GM19468 (cell line): ENCODE measurements around the gene BTG4.
A peak's percentile ranks its signal among the peaks of the same experiment; 100 is the strongest.

Source experiments
- ATAC-seq: cut with Tn5 transposase; IDR thresholded peaks from one replicate; pipeline ENCODE4 v1.9.1; 2021; ENCODE audit warnings: mild to moderate bottlenecking, moderate library complexity, moderate number of reproducible peaks; ENCODE audit not compliant: unreplicated experiment; ENCODE audit errors: extremely low read depth

BTG4 gene

DNA sequence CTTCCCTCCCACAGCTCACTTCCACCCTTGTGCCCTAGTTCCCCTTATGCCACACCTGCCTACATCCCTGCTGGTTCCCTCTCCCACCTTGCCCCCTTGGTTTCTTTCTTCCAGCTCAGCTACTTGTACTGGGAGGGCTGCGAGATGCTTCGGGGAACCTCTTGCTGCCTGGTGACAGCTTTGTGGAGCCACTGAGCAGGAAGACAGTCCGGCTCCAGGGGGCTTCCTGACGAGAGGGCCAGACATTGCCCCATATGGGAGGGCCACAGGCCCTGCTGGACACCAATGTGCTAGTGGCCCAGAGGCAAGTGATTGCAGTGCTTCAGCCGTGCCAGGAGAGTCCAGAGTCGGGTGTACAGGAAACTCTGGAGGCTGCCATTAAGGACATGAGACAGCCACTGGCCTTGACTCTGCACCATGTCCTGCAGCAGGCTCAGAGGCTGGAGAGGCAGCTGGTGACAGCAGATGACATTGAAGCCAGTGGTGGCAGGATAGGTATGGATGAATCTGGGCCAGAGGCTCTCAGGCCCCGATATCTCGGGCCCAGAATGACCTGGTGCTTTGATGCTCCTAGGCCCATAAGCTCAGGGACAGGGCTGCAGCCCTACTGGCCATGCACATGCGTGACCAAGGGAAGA lies 54.3 kb downstream of the BTG4 start:
- no peak for ATAC-seq

DNA sequence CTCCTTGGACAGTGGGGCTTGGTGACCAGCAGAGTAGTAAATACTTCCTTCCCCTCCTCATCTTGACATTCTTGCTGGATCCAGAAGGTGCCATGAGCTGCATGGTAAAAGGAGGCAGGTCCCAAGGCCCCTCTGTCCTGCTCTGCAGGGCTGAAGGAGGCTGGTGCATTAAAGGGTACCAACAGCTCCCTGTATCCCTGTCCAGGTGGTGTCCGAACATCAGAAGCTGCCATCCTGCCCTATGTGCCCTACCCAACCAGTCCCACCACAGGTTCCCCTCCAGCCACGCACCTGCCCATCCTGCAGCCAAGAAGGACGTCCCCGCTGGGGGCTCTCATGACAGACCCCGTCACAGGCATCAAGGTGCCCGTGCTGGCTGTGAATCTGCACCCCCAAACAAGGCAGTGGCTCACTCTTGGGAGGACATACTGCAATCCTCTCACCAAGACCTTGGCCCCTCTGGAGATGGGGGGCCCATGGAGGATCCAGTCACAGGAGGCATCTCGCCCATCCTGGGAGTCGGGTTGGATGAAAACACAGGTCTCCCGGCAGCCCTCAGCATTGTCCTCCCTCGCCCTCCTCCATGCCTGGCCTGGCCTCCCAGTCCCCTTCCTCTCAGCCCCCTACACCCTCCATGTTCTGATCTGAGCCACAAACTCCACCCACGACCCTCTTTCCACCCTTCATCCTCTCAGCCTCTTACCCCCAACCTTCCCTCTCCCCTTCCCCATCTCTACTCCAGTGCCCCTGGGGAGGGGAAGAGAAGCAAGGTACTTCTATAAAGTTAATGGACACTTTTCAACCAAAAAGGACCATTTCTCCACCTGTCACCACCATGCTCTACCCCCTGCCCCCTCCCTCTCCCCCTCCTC lies 55.1 kb downstream of the BTG4 start:
- no peak for ATAC-seq

DNA sequence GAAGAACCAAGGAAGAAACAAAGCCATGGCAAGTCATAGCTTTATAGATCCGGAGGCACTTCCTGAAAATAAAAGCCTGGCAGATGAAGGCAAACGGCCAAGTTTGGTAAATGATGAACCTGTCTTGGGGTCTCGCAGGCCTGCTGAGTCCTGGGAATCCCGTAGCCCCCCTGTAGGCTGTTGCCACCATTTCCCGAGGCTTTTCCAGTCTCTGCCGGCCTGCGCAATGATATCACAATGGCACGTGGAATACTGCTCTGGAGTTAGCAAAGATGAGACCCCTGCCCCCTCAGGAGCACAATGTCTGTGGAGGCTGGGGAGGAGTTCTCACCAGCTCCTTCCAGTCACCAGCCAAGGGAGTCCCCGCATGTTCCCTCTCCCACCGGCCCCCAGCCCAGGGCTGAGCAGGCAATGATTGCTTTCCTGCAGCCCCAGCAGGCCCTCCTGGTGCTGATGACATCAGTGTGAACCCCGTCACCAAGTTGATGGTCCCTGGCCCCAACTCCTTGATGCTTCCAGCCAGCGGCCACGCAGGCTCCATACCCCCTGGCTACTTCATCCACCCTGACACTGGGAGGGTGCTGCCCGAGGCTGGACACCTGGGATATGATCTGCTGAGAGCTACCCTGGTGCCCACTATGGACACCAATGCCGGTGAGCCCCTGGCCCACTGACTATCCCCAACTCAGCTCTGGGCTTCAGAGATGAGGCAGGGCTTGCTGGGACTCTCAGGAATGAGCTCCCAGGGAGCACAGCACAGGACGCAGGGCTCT lies 55.9 kb downstream of the BTG4 start:
- no peak for ATAC-seq

DNA sequence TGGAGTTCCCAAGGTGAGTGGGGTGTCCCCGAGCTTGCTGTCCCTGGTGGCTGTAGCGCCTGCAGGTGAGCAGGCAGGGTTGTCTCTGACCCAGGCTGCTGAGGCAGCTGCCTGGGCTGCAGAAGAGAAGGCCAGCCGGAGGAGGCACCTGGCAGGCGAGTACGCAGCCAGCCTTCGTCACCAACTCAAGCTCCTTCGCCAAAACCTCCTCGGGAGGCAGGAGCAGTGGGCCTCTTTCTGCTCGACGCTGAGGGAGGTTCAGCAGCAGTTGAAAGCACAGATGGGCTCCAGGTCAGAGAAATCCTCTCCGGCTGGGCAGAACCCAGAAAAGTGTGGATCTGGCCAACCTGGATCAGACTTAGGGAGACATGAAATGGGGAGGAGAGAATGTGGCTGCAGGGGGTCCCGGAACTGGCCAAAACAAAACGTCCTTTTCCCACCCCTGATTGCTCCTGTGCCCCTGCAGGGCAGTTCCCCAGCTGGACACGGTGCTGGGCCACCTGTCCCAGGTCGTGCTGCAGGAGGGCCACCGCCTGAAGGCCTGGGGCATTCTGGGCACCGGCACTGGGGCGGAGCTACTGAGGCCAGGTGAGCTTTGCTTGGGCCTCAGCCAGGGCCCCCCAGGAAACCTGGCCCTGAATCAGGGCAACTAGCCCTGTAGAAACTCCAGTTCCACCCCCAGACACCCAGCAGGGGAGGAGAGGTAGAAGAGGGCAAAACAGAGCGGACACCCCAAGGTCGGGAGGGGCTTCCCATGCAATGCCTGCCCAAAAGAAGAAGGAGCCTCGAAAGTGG lies 56.7 kb downstream of the BTG4 start:
- ATAC-seq = no peak

DNA sequence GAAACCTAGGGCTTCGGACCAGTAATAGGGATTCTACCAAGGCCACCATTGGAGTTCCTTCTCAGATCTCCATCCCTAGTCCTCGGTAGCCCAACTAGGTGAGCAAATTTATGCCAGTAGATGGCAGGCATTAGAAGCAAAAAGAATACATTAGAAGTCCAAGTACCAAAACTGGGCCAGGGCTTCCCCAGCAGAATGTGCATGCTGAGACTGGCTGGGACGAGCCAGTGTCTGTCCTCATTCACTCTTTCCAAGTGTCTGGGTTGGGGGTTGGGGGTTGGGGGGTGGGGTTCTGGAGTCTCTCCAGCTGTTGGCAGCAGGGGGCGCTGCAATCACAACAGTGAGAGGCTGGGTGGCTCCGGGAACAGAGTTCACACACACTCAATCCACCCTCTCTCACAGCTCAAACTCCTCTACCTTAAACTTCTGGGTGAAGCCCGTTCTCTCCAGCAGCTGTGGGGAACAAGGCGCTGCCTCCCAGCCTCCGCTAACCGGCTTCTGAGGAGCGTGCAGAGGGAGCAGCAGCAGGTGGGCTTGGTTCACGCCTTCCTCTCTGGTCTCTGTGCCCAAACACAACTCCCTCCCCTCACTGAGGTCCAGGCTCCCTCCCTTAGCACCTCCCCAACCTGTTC lies 57.5 kb downstream of the BTG4 start:
- ATAC-seq = no peak

DNA sequence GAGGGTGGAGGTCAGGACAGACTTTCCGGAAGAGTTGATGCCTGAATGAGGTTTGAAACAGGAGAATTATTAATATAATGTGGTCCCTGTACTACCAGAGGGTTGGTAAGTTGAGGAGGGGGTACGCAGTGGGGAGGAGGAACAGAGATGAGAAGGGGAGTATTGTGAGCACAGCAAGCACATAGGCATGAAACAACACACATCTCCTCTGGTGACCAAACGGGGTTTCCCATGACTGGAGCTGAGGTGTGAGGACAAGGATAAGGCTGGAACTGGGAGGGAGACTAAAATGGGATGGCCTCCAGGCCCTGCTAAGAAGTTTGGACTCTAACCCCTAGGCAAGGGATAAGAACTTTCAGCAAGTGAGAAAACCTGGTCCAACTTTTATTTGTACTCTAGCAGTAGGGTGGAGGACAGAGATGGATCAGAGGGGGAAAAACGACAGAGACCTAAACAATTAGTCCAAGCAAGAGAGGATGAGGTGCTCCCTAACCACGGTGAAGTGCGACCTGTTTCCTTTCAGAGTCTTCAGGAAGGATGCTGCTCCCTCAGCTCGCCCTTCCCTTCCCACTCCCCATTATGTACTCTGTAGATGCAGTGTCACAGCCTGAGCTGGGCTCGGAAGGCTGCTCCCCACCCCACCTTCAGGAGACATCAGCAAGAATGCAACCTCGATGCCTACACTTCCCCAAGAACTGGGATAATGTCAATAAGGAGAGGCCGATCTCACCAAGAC lies 59.2 kb downstream of the BTG4 start:
- no peak for ATAC-seq

DNA sequence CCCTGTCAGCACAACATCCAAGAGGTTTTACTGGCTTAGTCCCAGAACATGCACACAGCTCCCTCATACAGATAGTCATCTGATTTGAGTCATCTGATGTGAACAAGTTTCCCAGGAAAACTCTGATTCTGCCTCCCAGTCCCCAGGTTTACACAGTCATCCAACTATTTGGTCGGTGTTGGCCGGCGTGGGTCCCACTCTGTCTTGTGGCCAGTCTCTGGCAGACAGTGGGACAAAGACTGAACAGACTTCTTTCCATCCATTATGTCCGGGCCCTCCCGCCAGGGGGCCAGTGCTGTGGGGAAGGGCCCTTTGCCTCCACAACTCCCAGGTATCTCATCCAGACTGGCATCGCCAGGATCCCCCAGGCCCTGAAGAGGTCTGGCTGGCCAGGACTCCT lies 60.0 kb downstream of the BTG4 start:
- no peak for ATAC-seq

DNA sequence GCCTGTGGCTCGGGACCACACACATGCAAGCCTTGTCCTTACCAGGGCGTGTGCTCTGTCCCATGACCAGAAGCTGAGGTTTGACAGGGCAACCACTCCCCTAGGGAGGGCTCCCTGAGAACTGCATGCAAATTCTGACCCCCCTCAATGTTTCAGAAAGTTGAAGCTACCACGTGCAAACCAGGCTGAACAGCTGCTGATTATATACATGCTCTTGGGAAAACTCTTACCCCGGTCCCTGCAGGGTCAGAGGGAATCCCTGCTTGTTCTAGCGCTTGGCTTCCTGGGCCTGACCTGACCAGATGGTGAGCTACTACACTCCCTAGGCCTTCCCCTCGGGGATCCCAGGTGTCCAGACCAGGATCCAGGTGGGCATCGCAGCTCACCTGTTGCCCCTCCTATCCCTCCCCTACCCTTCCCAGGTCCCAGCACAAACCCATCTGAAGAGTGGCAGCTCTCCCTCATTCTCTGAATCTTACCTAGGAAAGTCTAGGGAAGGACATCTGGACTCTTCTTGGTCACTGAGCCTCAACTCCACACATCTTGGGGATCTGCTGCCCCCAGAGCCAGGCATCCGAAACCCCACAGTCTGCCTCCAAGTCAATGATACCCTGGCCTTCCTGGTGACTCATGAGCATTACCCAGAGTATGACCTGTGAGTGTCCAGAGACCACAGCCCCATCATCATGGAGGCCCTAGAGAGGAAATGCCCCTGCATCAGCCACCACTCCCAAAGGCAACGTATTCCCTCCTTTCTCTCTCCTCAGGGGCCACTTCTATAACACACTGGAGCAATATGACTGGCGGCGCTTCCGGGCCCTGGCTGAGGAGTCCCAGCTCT lies 61.5 kb downstream of the BTG4 start:
- ATAC-seq = peak; percentile 89

DNA sequence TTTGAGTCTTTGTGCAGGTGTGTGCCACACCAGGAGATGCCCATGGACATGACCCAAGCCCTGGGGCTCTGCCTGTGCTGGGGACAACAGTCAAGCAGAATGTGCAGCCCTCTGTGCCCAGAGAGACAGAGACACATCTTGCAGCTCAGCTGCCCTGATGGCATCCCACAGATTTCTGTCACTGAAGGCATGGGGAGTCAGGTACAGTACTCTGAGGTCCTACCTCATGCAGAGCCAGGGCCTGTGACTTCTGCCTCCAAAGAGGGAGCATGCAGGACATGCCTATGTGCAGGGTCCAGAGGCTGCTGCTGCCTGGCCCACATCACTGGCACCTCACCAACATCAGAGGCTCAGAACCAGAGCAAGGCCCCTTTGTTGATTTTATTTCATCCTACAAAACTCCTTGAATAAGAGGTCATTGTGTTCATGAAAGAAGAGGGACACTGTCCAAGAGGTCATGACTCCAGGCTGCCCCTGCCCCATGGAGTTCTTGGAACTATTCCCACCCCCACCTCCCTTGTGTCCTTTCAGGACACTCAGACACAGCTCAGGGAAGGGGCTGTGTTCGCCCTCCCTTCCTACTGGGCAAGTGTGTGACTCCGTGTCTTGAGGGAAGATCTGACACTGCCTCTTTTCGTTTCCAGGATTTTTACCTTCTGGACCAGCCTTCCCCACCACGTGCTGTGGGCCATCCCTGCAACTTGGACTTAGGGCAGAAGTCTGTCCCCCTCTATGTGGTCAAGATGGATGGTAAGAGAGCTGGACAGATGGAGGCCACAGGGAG lies 62.3 kb downstream of the BTG4 start:
- no peak for ATAC-seq

DNA sequence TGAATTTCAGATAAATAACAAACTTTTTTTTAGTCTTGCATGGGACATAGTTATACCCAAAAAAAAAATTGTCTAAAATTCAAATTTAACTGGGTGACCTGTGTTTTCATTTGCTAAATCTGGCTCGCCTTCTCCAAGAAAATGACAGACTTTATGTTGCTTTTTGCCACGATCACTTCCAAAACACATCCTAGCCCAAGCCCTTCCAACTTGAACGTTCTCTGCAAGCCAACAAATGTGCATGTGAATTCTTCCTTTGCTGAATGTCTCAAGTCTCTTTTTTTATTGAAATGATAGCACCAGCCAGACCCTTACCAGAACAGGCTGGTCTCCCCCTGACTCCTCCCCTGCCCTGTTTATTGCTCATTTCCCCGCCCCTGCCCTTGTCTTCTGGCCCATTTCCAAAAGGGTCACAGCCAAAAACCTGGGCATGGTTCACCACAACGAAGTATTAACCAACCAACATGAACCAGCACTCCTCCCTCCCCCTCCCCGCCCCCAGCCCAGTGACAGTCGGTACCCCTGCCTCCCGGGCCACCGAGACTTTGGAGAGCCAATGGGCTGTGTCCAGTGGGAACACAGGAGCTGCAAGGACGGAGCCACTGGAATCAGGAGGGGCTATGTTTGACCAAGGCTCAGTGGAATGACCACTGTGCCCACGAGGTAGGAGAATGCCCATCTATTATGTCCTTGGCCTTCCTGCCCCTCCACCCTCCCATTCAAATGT lies 63.2 kb downstream of the BTG4 start:
- no peak for ATAC-seq

DNA sequence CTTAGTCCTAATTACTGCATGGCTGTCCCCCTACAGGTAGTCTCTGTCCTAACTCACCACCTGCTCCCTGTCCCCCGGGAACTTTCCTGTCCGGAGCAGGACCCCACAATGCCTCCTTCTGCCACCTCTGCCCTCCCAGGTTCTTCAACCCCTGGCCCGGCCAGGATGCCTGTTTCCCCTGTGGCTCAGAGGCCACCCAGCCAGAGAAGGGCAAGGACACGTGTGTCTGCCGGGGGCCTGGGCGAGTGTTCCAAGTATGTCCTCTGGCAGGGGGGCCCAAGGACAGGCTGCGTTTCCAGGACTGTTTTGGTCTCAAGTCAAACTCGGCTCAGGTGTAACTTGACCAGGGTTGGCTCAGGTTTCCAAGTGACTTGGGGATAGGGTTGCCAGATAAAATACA lies 63.8 kb downstream of the BTG4 start:
- no peak for ATAC-seq

DNA sequence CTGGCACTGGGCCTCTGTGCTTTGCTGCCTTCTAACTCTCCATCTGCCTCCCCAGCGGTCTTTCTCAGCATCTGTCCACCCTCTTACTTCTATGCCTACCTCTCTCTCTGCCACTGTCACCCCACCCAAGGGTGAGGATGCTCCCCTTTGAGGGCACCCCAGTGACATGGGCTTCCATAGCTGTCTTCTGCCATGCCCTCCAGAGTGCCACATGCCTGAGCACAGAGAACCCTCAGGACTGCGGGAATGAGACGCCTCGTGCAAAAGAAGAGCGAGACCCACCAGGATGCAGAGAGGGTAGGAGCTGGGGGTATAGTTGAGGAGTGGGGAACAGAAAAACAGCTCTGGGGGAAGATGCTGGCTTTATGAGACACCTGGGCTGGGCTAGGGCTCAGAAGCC lies 64.3 kb downstream of the BTG4 start:
- no peak for ATAC-seq

DNA sequence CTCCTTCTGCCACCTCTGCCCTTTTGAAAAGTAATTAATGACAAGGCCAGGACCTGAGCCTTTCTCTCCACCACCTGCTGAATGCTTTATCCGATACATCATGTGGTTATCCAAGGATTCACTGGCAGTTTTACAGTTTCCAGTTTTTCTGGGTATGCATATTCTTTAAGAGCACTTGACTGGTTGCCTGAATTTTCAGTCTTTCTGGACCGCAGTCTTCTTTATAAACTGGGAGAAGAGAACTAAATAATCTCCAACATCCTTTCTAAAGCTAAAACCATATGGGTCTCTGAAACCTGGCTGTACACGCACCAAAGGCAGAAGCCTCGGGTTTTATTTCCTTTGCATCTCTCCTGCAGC lies 65.1 kb downstream of the BTG4 start:
- ATAC-seq = no peak

DNA sequence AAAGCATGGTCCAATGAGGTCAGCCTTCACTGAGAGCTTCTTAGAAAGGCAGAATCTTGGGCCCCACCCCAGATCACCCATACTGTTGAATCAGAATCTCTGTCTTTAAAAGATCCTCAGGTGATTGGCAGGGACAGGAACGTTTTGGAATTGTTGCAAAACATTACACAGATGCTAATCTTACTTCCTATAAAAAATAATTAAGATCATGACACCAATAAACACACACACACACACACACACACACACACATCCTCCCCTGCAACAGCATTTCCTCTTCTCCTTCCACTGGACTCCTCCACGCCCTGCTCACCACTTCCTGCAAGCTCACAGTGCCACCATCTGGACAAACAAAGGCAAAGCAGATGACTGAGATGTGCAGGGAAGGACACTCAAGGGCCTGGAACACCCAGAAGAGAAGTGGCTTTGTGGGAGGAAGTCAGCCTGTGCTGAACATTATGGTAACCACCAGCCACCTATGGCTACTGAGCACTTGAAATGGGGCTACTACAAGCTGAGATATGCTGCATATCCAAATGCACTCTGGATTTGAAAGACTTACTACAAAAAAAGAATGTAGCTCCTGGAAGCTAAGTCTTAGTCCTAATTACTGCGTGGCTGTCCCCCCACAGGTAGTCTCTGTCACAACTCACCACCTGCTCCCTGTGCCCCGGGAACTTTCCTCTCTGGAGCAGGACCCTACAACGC lies 65.6 kb downstream of the BTG4 start:
- ATAC-seq = peak; percentile 72

DNA sequence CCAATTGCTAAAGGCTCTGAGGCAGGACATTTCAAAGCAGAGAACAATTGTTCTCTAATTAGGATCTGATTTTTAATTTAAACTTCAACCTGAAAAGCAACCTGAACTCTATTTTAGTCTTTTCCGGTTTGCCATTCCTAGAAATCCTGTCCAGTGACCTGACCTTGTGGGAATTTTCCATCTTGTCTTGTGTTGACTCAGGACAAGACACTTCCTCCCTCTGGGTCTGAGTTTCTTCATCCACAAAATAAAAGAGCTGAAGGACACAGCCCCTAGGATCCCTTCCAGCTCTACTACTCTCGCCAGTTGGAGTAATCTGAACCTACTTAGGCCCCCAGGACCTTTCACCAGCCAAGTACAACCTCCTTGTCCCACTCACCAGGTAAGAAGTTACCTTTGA lies 66.6 kb downstream of the BTG4 start:
- no peak for ATAC-seq
